Measurements from ENCODE around the gene USP50. TPM values are rescaled to one million over a fixed set of nuclear protein-coding genes. Genes with fewer than 3 reads are reported as not detected.

Gene USP50
- total RNA-seq, 3 donors from 2014 or later: not detected

DNA sequence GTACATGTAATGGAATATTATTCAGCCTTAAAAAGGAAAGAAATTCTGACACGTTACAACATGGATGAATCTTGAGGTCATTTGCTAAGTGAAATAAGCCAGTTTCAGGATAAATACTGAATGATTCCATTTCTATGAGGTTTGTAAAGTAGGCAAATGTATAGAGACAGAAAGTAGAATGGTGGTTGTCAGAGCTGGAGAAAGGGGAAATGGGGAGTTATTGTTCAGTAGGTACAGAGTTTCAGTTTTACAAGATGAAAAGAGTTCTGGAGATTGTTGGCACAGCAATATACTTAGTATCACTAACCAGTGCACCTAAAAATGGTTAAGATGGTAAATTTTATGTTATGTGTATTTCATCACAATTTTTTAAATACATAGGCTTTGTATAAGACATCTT is 61.7 kb downstream of the USP50 start:
- Mint-ChIP-seq H3K9me3 (no peaks in the 10 kb centered on the region), H3K4me3 (no peak overlapping the region), H3K27me3 (ENCODE audit: low read depth) (no peaks in the 10 kb centered on the region), H3K36me3 (ENCODE audit: insufficient read depth) (peaks cover 29% of the 10 kb centered on the region), H3K4me1 (ENCODE audit: low read depth) (peaks cover 8% of the 10 kb centered on the region)
- DNase-seq: no peak
- ATAC-seq: no peak

GRCh38 chr15:50476143-50476542 is 70.3 kb downstream of the USP50 start:
- DNase-seq: no peak
- H3K9me3 Mint-ChIP-seq: no peaks in the 10 kb centered on the region
- no peak overlapping the region for H3K4me3 Mint-ChIP-seq
- no peaks in the 10 kb centered on the region for H3K27me3 Mint-ChIP-seq (ENCODE audit: low read depth)
- peaks cover 32% of the 10 kb centered on the region for H3K36me3 Mint-ChIP-seq (ENCODE audit: insufficient read depth)
- ATAC-seq: no peak
- H3K4me1 Mint-ChIP-seq (ENCODE audit: low read depth): no peaks in the 10 kb centered on the region

GRCh38 chr15:50471072-50471471 is 75.4 kb downstream of the USP50 start:
- Mint-ChIP-seq H3K4me1 (ENCODE audit: low read depth) (no peaks in the 10 kb centered on the region), H3K4me3 (no peak overlapping the region), H3K36me3 (ENCODE audit: insufficient read depth) (peaks cover 27% of the 10 kb centered on the region), H3K27me3 (ENCODE audit: low read depth) (no peaks in the 10 kb centered on the region), H3K9me3 (no peaks in the 10 kb centered on the region)
- ATAC-seq (no peak), DNase-seq (no peak)

DNA sequence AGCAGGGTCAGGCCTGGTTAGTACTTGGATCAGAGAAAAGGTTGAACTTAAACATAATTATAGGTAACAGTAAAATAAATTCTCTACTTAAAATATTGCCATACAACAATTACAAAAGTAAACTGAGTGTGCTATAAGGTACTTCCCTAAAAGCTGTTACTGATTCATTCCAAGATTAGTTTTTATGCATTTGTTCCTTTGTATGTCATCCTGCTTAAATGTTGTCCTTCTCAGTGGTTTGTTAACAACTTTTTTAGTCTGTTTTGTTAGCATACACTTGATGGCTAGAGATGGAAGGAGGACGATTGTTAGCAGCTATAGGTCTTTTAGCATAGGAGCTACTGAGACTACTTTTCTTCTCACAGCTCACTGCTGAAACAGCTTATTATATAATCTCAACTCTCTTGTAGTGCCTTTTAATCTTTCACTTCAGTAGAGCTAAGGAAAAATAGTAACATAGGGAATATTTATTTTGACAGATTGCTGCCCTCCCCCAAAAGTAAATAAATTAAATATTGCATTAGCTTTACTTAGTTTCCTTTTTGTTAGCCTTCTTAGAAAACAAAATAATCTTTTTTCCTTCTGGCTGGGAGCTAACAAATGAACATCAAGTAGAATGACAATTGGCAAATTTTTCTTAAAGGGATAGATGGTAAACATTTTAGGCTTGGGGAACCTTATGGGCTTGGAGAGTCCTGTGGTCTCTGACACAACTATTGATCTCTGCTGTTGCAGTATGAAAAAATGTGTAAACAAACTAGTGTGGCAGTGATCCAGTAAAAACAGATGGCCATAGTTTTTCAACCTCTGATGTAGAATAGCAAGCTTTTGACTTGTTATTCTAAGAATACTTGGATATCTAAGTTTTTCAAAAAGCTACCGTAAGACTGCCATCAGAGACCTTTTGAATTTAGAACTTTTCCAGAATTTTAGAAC is 82.8 kb downstream of the USP50 start:
- ATAC-seq (no peak), DNase-seq (no peak)
- Mint-ChIP-seq H3K4me3 (no peak overlapping the region), H3K36me3 (ENCODE audit: insufficient read depth) (peaks cover 32% of the 10 kb centered on the region), H3K9me3 (no peaks in the 10 kb centered on the region), H3K4me1 (ENCODE audit: low read depth) (peaks cover 2% of the 10 kb centered on the region), H3K27me3 (ENCODE audit: low read depth) (no peaks in the 10 kb centered on the region)

GRCh38 chr15:50458348-50459112 is 87.9 kb downstream of the USP50 start:
- H3K9me3 Mint-ChIP-seq: no peaks in the 10 kb centered on the region
- ATAC-seq: no peak

DNA sequence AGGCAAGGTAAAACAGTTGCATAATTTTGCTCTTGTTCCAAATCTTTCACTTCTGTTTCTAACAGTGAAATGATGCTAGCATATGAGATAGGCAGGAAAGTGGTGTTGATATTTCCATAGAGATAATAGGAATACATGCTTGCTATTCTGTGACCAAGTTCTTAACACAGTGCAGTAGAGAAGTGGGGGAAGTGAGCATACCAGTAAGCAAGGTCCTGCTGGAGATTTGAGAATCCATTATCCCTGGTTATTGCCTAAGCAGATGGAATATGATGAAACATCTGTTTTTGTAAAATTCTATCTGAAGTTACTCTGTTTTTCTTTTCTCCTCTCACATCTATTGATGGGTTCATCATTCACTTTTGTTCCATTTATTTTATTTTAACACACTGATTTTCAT is 93.5 kb downstream of the USP50 start:
- Mint-ChIP-seq H3K27me3 (ENCODE audit: low read depth) (no peaks in the 10 kb centered on the region), H3K4me3 (no peak overlapping the region), H3K36me3 (ENCODE audit: insufficient read depth) (peaks cover 24% of the 10 kb centered on the region), H3K4me1 (ENCODE audit: low read depth) (peaks cover 3% of the 10 kb centered on the region), H3K9me3 (no peaks in the 10 kb centered on the region)
- DNase-seq: no peak
- ATAC-seq: no peak

More at GRCh38 chr15:50458348-50459112, 87.9 kb downstream of the USP50 start:
- no peak for DNase-seq
- Mint-ChIP-seq H3K4me3 (no peak overlapping the region), H3K27me3 (ENCODE audit: low read depth) (no peaks in the 10 kb centered on the region), H3K4me1 (ENCODE audit: low read depth) (no peaks in the 10 kb centered on the region), H3K36me3 (ENCODE audit: insufficient read depth) (peaks cover 25% of the 10 kb centered on the region)

Other genes starting within 250 kb of the USP50 start
- 10 to 100 TPM; 54.6 to 65.8 (median 58.9) TPM for gene GABPB1, start 191.5 kb downstream of the USP50 start, total RNA-seq
- 10 to 100 TPM; 40.7 to 47.3 (median 43.1) TPM for gene USP8, start 122.3 kb downstream of the USP50 start, total RNA-seq
- 10 to 100 TPM; 42.5 to 46.4 (median 42.6) TPM for gene TRPM7, start 140.1 kb upstream of the USP50 start, total RNA-seq
- 10 to 100 TPM; 63.7 to 77.6 (median 72.8) TPM for gene SPPL2A, start 219.0 kb upstream of the USP50 start, total RNA-seq